ENCODE measurements around the gene NCOA3.

- TF ChIP-seq EP300 (IDR thresholded peaks at IDR 0.05) (no peak), POLR2AphosphoS5 (IDR thresholded peaks at IDR 0.05) (no peak)
- TF ChIP-seq, protein P1, sequence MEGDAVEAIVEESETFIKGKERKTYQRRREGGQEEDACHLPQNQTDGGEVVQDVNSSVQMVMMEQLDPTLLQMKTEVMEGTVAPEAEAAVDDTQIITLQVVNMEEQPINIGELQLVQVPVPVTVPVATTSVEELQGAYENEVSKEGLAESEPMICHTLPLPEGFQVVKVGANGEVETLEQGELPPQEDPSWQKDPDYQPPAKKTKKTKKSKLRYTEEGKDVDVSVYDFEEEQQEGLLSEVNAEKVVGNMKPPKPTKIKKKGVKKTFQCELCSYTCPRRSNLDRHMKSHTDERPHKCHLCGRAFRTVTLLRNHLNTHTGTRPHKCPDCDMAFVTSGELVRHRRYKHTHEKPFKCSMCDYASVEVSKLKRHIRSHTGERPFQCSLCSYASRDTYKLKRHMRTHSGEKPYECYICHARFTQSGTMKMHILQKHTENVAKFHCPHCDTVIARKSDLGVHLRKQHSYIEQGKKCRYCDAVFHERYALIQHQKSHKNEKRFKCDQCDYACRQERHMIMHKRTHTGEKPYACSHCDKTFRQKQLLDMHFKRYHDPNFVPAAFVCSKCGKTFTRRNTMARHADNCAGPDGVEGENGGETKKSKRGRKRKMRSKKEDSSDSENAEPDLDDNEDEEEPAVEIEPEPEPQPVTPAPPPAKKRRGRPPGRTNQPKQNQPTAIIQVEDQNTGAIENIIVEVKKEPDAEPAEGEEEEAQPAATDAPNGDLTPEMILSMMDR (IDR thresholded peaks at IDR 0.05), result no peak
Observed at GRCh38 chr20:47475419-47476044, 26.2 kb upstream of the NCOA3 start.
